Fibroblast of gingiva (primary cell): Measurements from ENCODE around the gene PDSS2.
"Not testable (repeated sequence)": the region's sequence is repeated elsewhere in the genome, so short reads cannot be mapped to it uniquely, and the experiment has no call there.

Source experiments
- DNase-seq: peaks from one replicate; pipeline ENCODE4 v3.0.0-alpha.2; 2011; ENCODE audit warnings: low read depth

Gene PDSS2

GRCh38 chr6:107118540-107118939 is 340.8 kb downstream of the PDSS2 start:
- not testable (repeated sequence) for DNase-seq

- no peak for DNase-seq
Observed at GRCh38 chr6:107116931-107117330, 342.4 kb downstream of the PDSS2 start.

- no peak for DNase-seq
Observed at GRCh38 chr6:107116328-107116892, 343.0 kb downstream of the PDSS2 start.

GRCh38 chr6:107115695-107116327 is 343.6 kb downstream of the PDSS2 start:
- no peak for DNase-seq

GRCh38 chr6:107114926-107115694 is 344.3 kb downstream of the PDSS2 start, which contains the start of gene BEND3:
TSS of gene BEND3 (minus strand) at chr6:107115515. CDS start at chr6:107099285, 16,230 bp downstream.
- DNase-seq = no peak

- peak; percentile 84 for DNase-seq
Observed at GRCh38 chr6:107114213-107114925, 345.0 kb downstream of the PDSS2 start.

- DNase-seq = no peak
Observed at GRCh38 chr6:107110200-107110599, 349.2 kb downstream of the PDSS2 start.

GRCh38 chr6:107108201-107108890 is 351.0 kb downstream of the PDSS2 start:
- no peak for DNase-seq

- no peak for DNase-seq
Observed at GRCh38 chr6:107107791-107108190, 351.6 kb downstream of the PDSS2 start.

GRCh38 chr6:107106165-107106564 is 353.2 kb downstream of the PDSS2 start:
- no peak for DNase-seq

GRCh38 chr6:107105511-107106116 is 353.8 kb downstream of the PDSS2 start:
- DNase-seq = no peak

- DNase-seq = no peak
Observed at GRCh38 chr6:107103082-107103481, 356.3 kb downstream of the PDSS2 start.
